Measurements from ENCODE around the gene FSD1. TPM values are rescaled to one million over a fixed set of nuclear protein-coding genes. Genes with fewer than 3 reads are reported as not detected.

The FSD1 gene
- total RNA-seq, 3 donors from 2014 or later (not counting 1 experiment from before 2014, with no cell fraction given) = 15.5 to 18.2 (median 16.4) TPM

GRCh38 chr19:4322942-4323665, 18.7 kb downstream of the FSD1 start:
- Histone ChIP-seq H3K4me1 (ENCODE audit: control insufficient read depth, insufficient read depth, low read length) (peaks cover 18% of the 10 kb centered on the region), H3K27me3 (ENCODE audit: control insufficient read depth, insufficient read depth, low read length) (no peaks in the 10 kb centered on the region), H3K27ac (ENCODE audit: low read length) (no peak overlapping the region), H3K36me3 (ENCODE audit: control insufficient read depth, insufficient read depth, low read length) (no peaks in the 10 kb centered on the region), H3K9me3 (ENCODE audit: control insufficient read depth, insufficient read depth, low read length) (no peaks in the 10 kb centered on the region), H3K4me3 (ENCODE audit: low read length) (no peak overlapping the region)
- ATAC-seq (no peak), DNase-seq (no peak)
- TF ChIP-seq, protein P1, sequence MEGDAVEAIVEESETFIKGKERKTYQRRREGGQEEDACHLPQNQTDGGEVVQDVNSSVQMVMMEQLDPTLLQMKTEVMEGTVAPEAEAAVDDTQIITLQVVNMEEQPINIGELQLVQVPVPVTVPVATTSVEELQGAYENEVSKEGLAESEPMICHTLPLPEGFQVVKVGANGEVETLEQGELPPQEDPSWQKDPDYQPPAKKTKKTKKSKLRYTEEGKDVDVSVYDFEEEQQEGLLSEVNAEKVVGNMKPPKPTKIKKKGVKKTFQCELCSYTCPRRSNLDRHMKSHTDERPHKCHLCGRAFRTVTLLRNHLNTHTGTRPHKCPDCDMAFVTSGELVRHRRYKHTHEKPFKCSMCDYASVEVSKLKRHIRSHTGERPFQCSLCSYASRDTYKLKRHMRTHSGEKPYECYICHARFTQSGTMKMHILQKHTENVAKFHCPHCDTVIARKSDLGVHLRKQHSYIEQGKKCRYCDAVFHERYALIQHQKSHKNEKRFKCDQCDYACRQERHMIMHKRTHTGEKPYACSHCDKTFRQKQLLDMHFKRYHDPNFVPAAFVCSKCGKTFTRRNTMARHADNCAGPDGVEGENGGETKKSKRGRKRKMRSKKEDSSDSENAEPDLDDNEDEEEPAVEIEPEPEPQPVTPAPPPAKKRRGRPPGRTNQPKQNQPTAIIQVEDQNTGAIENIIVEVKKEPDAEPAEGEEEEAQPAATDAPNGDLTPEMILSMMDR (IDR thresholded peaks at IDR 0.05) = no peak
- peaks cover 11 to 20% of the 10 kb centered on the region in 2 donors for H3K4me1 Mint-ChIP-seq
- H3K27ac Mint-ChIP-seq = no peak overlapping the region
- no peaks in the 10 kb centered on the region for H3K27me3 Mint-ChIP-seq (ENCODE audit: low read depth in 2 of 2)
- H3K4me3 Mint-ChIP-seq = no peak overlapping the region
- intact Hi-C loops (cut with micrococcal nuclease) = no loop called here
- WGBS (ENCODE audit: insufficient coverage) = 90% methylated on average over 35 of the region's 37 CpGs
- no peaks in the 10 kb centered on the region for H3K36me3 Mint-ChIP-seq
- peaks cover 0 to 2% of the 10 kb centered on the region in 2 donors for H3K9me3 Mint-ChIP-seq

- H3K4me1 ChIP-seq (ENCODE audit: control insufficient read depth, insufficient read depth, low read length) = peaks cover 22% of the 10 kb centered on the region
- ATAC-seq = no peak
- Mint-ChIP-seq H3K27me3 (ENCODE audit: low read depth in 2 of 2) (no peaks in the 10 kb centered on the region), H3K27ac (no peak overlapping the region), H3K9me3 (peaks cover 0 to 2% of the 10 kb centered on the region in 2 donors), H3K4me1 (peaks cover 15 to 26% of the 10 kb centered on the region in 2 donors), H3K36me3 (no peaks in the 10 kb centered on the region), H3K4me3 (no peak overlapping the region)
- TF ChIP-seq, protein P1 (IDR thresholded peaks at IDR 0.05) = no peak
- no peak overlapping the region for H3K27ac ChIP-seq (ENCODE audit: low read length)
- no peaks in the 10 kb centered on the region for H3K36me3 ChIP-seq (ENCODE audit: control insufficient read depth, insufficient read depth, low read length)
- no peaks in the 10 kb centered on the region for H3K27me3 ChIP-seq (ENCODE audit: control insufficient read depth, insufficient read depth, low read length)
- intact Hi-C loops (cut with micrococcal nuclease) = no loop called here
- H3K4me3 ChIP-seq (ENCODE audit: low read length) = no peak overlapping the region
- WGBS (ENCODE audit: insufficient coverage) = 98% methylated on average over 9 of the region's 9 CpGs
- no peak for DNase-seq
- H3K9me3 ChIP-seq (ENCODE audit: control insufficient read depth, insufficient read depth, low read length) = no peaks in the 10 kb centered on the region
These were observed 19.3 kb downstream of the FSD1 start for GRCh38 chr19:4323692-4324091.

DNA sequence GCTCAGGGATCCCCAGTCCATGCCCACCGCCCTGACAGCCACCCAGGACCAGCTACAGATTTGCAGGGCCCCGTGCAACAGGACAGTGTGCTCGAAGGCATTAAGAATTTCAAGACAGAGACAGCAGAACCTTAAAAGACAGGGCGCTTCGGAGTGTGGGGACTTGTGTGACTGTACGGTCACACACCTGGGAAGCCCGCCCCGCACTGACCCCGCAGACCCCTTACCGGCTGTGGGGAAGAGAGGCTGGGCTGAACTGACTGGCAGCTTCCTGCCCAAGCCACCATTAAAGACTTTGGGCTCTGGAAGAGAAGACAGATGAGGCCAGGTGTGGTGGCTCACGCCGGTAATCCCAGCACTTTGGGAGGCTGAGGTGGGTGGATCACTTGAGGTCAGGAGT, 19.8 kb downstream of the FSD1 start:
- H3K36me3 Mint-ChIP-seq = no peaks in the 10 kb centered on the region
- DNase-seq = no peak
- no peaks in the 10 kb centered on the region for H3K36me3 ChIP-seq (ENCODE audit: control insufficient read depth, insufficient read depth, low read length)
- intact Hi-C loops (cut with micrococcal nuclease) = no loop called here
- 92% methylated on average over 10 of the region's 12 CpGs for WGBS (ENCODE audit: insufficient coverage)
- H3K4me3 ChIP-seq (ENCODE audit: low read length) = no peak overlapping the region
- ATAC-seq = no peak
- peaks cover 28% of the 10 kb centered on the region for H3K4me1 ChIP-seq (ENCODE audit: control insufficient read depth, insufficient read depth, low read length)
- H3K9me3 ChIP-seq (ENCODE audit: control insufficient read depth, insufficient read depth, low read length) = no peaks in the 10 kb centered on the region
- peaks cover 0 to 2% of the 10 kb centered on the region in 2 donors for H3K9me3 Mint-ChIP-seq
- H3K27ac ChIP-seq (ENCODE audit: low read length) = no peak overlapping the region
- no peaks in the 10 kb centered on the region for H3K27me3 Mint-ChIP-seq (ENCODE audit: low read depth in 2 of 2)
- peaks cover 16 to 31% of the 10 kb centered on the region in 2 donors for H3K4me1 Mint-ChIP-seq
- H3K27ac Mint-ChIP-seq = no peak overlapping the region
- peak overlapping the region; percentile 21 for H3K4me3 Mint-ChIP-seq
- TF ChIP-seq, protein P1 (IDR thresholded peaks at IDR 0.05) = no peak
- no peaks in the 10 kb centered on the region for H3K27me3 ChIP-seq (ENCODE audit: control insufficient read depth, insufficient read depth, low read length)

Data from natural killer cell (primary cell).